ENCODE results near the gene NCAM1. TPM values are rescaled to one million over a fixed set of nuclear protein-coding genes. Genes with fewer than 3 reads are reported as not detected.
A peak's percentile ranks its signal among the peaks of the same experiment; 100 is the strongest.

Gene NCAM1
- total RNA-seq, 1 experiment from 2014 or later = 0.33 TPM

DNA sequence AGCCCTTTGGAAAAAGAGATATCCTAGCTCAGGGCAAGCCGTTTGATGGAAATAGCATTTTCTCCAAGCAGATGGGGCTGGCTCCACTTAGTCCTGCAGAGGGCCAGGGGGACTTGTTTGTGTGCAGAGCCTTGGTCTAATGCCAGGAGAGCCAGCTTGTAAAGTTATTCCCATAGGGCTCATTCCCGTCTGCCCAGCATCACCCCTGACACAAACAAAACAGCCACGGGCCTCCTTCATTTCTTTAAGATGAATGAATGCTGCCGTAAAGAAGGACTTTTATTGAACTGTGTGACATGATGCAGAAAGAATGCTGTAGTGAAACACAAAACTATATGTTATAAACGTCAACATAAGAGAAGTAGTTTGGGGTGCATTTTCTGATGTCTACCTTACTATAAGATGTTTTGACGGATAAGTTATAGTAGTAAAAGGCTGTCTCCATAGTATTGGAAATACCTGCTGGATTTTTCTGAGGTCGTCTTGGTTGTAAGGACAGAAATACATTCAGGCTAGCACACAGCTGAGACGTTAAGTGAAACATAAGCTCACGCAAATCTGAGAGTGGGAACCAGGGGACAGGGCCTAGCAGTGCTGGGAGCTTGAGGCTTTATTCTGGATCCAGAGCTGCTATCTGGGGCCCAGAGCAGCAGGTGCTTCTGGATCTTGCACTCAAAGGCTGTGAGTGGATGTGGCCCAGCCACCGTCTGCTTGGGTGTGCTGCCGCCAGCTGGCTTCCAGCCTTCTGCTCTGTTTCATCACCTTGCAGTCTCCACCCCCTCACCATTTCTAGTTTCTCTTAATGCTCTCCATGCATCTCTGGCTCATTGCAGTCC, 53.3 kb downstream of the NCAM1 start:
- H3K36me3 ChIP-seq (ENCODE audit: low read depth) = no peaks in the 10 kb centered on the region
- BruUV-seq (replicated peaks) = no TSS peak
- peak in 1 of 2 experiments; percentile 37 for DNase-seq
- intact Hi-C loops (cut with micrococcal nuclease; ENCODE audit: unreplicated experiment) = no loop called here
- no peaks in the 10 kb centered on the region for H3K9me2 ChIP-seq (ENCODE audit: insufficient read depth)
- H3K27me3 ChIP-seq (ENCODE audit: insufficient read depth, low read depth) = no peaks in the 10 kb centered on the region; the same call in 1 of the 2 replicates
- H3F3A ChIP-seq (ENCODE audit: insufficient read depth, low read depth) = no peaks in the 10 kb centered on the region
- CTCF ChIA-PET = no interaction called here
- no peaks in the 10 kb centered on the region for H3K79me2 ChIP-seq (ENCODE audit: low read depth)
- no peak overlapping the region for H3K27ac ChIP-seq
- no peak overlapping the region for H3K4me3 ChIP-seq
- H3K4me1 ChIP-seq (replicated peaks; ENCODE audit: insufficient read depth) = no peaks in the 10 kb centered on the region; the same call in 1 of the 2 replicates
- no peaks in the 10 kb centered on the region for H3K9me3 ChIP-seq (ENCODE audit: insufficient read depth, low read depth)
- TF ChIP-seq, protein P1, sequence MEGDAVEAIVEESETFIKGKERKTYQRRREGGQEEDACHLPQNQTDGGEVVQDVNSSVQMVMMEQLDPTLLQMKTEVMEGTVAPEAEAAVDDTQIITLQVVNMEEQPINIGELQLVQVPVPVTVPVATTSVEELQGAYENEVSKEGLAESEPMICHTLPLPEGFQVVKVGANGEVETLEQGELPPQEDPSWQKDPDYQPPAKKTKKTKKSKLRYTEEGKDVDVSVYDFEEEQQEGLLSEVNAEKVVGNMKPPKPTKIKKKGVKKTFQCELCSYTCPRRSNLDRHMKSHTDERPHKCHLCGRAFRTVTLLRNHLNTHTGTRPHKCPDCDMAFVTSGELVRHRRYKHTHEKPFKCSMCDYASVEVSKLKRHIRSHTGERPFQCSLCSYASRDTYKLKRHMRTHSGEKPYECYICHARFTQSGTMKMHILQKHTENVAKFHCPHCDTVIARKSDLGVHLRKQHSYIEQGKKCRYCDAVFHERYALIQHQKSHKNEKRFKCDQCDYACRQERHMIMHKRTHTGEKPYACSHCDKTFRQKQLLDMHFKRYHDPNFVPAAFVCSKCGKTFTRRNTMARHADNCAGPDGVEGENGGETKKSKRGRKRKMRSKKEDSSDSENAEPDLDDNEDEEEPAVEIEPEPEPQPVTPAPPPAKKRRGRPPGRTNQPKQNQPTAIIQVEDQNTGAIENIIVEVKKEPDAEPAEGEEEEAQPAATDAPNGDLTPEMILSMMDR (conservative IDR thresholded peaks at IDR 0.05) = no peak
- no peak for TF ChIP-seq EZH2 (IDR thresholded peaks at IDR 0.05; ENCODE audit: low read depth)
- no peak overlapping the region for H2AFZ ChIP-seq
- POLR2A ChIA-PET (ENCODE audit: unreplicated experiment) = no interaction called here
- no peak overlapping the region for H3K4me2 ChIP-seq
- no peaks in the 10 kb centered on the region for H4K20me1 ChIP-seq (ENCODE audit: insufficient read depth)

DNA sequence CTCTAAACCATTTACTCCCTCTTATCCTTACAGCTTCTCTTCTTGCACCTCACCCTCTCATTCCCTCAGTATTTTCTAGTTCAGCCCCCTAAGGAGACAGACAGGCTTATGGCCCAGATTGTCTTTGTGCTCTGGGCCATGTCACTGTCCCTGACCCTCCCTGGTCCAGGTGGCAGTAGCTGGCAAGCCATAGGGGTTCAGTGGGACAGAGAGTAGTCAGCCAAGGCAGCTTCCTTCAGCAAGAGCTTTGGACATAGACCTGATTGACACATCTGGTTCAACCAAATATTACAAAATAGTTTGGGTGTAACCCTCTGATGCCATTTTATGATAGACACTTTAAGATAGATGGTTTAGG, 53.9 kb downstream of the NCAM1 start:
- CTCF ChIA-PET = no interaction called here
- H3K79me2 ChIP-seq (ENCODE audit: low read depth) = no peaks in the 10 kb centered on the region
- no TSS peak for BruUV-seq (replicated peaks)
- H3K4me1 ChIP-seq (replicated peaks; ENCODE audit: insufficient read depth) = no peaks in the 10 kb centered on the region; the same call in 1 of the 2 replicates
- TF ChIP-seq, protein P1 (conservative IDR thresholded peaks at IDR 0.05) = no peak
- no peak for TF ChIP-seq EZH2 (IDR thresholded peaks at IDR 0.05; ENCODE audit: low read depth)
- H3K27me3 ChIP-seq (ENCODE audit: insufficient read depth, low read depth) = no peaks in the 10 kb centered on the region; the same call in 1 of the 2 replicates
- intact Hi-C loops (cut with micrococcal nuclease; ENCODE audit: unreplicated experiment) = no loop called here
- H3K36me3 ChIP-seq (ENCODE audit: low read depth) = no peaks in the 10 kb centered on the region
- H3K9me2 ChIP-seq (ENCODE audit: insufficient read depth) = no peaks in the 10 kb centered on the region
- no peak for DNase-seq
- no peaks in the 10 kb centered on the region for H3F3A ChIP-seq (ENCODE audit: insufficient read depth, low read depth)
- POLR2A ChIA-PET (ENCODE audit: unreplicated experiment) = no interaction called here
- H4K20me1 ChIP-seq (ENCODE audit: insufficient read depth) = no peaks in the 10 kb centered on the region
- no peak overlapping the region for H3K27ac ChIP-seq
- H3K9me3 ChIP-seq (ENCODE audit: insufficient read depth, low read depth) = no peaks in the 10 kb centered on the region
- H3K4me2 ChIP-seq = no peak overlapping the region
- no peak overlapping the region for H2AFZ ChIP-seq
- no peak overlapping the region for H3K4me3 ChIP-seq

DNA sequence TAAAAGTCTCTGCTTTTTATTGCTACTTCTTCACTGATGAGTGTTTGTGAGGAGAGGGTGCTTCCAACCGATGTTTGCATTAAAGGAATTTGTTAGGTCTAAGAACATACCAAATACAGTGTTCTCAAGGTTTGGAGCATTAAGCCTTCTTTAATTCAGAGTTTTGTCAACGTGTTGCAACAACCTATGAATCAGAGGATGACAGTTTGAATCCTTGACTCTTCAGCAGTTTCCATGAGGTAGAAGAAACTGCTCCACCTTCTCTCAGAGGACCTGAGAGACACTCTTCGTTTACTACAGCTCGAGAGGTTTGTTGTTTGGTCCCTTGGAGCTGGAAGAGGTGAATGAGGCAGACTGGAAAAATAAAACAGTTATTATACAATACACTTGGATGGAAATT, 55.7 kb downstream of the NCAM1 start:
- Histone ChIP-seq H3F3A (ENCODE audit: insufficient read depth, low read depth) (no peaks in the 10 kb centered on the region), H2AFZ (no peak overlapping the region), H3K79me2 (ENCODE audit: low read depth) (no peaks in the 10 kb centered on the region), H4K20me1 (ENCODE audit: insufficient read depth) (no peaks in the 10 kb centered on the region), H3K4me3 (no peak overlapping the region), H3K9me2 (ENCODE audit: insufficient read depth) (0 out of 2 replicates have a peak, but pooled peaks cover 2% of the 10 kb centered on the region), H3K36me3 (ENCODE audit: low read depth) (no peaks in the 10 kb centered on the region), H3K4me1 (replicated peaks; ENCODE audit: insufficient read depth) (no peaks in the 10 kb centered on the region; the same call in 1 of the 2 replicates), H3K27ac (no peak overlapping the region), H3K9me3 (ENCODE audit: insufficient read depth, low read depth) (no peaks in the 10 kb centered on the region), H3K4me2 (no peak overlapping the region), H3K27me3 (ENCODE audit: insufficient read depth, low read depth) (no peaks in the 10 kb centered on the region; the same call in 1 of the 2 replicates)
- CTCF ChIA-PET = no interaction called here
- TF ChIP-seq, protein P1 (conservative IDR thresholded peaks at IDR 0.05) = no peak
- TF ChIP-seq EZH2 (IDR thresholded peaks at IDR 0.05; ENCODE audit: low read depth) = no peak
- intact Hi-C loops (cut with micrococcal nuclease; ENCODE audit: unreplicated experiment) = no loop called here
- BruUV-seq (replicated peaks) = no TSS peak
- DNase-seq = no peak
- POLR2A ChIA-PET (ENCODE audit: unreplicated experiment) = no interaction called here
